Measurements from ENCODE around the gene IGSF9B.

- TF ChIP-seq CTCF (IDR thresholded peaks at IDR 0.05; ENCODE audit: low read depth, low read length) (no peak), EZH2phosphoT487 (IDR thresholded peaks at IDR 0.05; ENCODE audit: low read depth) (no peak)
Observed at GRCh38 chr11:133941546-133941945, 15.2 kb downstream of the IGSF9B start.

Measured in OCI-LY3 (cell line).